Hepatocyte (in vitro differentiated cells): ENCODE results near the gene RNASE13.

ENCODE experiments used
- EZH2 ChIP-seq: fragments of 200-600 bp; sonication (generic); IDR thresholded peaks from 2 replicates; pipeline ENCODE4 v1.6.1; 2016; ENCODE audit warnings: antibody characterized with exemption, mild to moderate bottlenecking, borderline replicate concordance
- EZH2phosphoT487 ChIP-seq: fragments of 200-600 bp; sonication (generic); IDR thresholded peaks from one replicate; pipeline ENCODE4 v1.6.1; 2018; ENCODE audit warnings: antibody characterized with exemption, mild to moderate bottlenecking, low read depth, moderate library complexity; ENCODE audit not compliant: unreplicated experiment, severe bottlenecking
- TF ChIP-seq, protein P1 (sequence below): fragments of 200-600 bp; sonication (generic); IDR thresholded peaks from 2 replicates; pipeline ENCODE4 v1.5.1; 2016; ENCODE audit warnings: antibody characterized with exemption, mild to moderate bottlenecking; ENCODE audit not compliant: poor library complexity

DNA sequence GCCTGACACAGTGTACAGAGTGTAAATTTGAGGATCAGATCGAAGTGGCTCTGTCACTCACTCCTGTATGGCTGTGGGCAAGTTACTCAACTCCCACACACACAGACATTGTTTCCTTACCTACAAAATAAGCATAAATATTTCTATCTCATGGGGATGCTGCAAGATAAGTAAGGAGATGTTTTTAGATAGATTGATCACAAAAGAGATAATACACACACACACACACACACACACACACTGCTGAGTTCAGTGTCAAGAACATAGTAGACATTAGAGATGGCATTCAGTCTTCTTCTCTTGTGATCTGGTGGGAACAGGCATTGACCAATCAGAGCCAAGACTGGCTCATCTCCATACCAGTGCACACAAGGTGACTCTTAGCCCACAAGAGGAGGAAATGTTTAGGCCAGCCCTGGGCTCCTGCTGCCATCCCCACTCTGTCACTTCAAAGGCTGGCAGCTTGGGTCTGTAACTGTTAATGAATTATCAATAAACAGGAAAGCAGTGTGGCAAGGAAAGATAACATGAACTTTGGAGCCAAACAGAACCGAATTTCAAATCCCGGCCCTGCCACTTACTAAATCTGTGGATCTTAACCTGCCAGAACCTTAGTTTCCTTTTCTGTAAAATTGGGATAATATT is 19.6 kb upstream of the RNASE13 start:
- TF ChIP-seq EZH2 (no peak), EZH2phosphoT487 (no peak)
- TF ChIP-seq, protein P1, sequence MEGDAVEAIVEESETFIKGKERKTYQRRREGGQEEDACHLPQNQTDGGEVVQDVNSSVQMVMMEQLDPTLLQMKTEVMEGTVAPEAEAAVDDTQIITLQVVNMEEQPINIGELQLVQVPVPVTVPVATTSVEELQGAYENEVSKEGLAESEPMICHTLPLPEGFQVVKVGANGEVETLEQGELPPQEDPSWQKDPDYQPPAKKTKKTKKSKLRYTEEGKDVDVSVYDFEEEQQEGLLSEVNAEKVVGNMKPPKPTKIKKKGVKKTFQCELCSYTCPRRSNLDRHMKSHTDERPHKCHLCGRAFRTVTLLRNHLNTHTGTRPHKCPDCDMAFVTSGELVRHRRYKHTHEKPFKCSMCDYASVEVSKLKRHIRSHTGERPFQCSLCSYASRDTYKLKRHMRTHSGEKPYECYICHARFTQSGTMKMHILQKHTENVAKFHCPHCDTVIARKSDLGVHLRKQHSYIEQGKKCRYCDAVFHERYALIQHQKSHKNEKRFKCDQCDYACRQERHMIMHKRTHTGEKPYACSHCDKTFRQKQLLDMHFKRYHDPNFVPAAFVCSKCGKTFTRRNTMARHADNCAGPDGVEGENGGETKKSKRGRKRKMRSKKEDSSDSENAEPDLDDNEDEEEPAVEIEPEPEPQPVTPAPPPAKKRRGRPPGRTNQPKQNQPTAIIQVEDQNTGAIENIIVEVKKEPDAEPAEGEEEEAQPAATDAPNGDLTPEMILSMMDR, result no peak
